OCI-LY7 (cell line): Measurements from ENCODE around the gene MTMR2.

ENCODE experiments used
- CTCF ChIP-seq: fragments of 200-600 bp; sonication (generic); conservative IDR thresholded peaks from 2 replicates; pipeline ENCODE4 v1.5.1; 2014; ENCODE audit warnings: mild to moderate bottlenecking, antibody characterized with exemption, low read length, moderate library complexity, mixed read lengths
- EZH2phosphoT487 ChIP-seq: fragments of 200-600 bp; sonication (generic); IDR thresholded peaks from 2 replicates; pipeline ENCODE4 v1.6.1; 2018; ENCODE audit warnings: low read depth, borderline replicate concordance, mild to moderate bottlenecking, mixed run types, antibody characterized with exemption, low read length, moderate library complexity, mixed read lengths

GRCh38 chr11:95863486-95864140 lies 60.3 kb downstream of the MTMR2 start:
- TF ChIP-seq CTCF (no peak), EZH2phosphoT487 (no peak)
